Measurements from ENCODE around the gene PTBP3. TPM values are rescaled to one million over a fixed set of nuclear protein-coding genes. Genes with fewer than 3 reads are reported as not detected.

Gene PTBP3
- total RNA-seq, 2 experiments from 2014 or later, result 147 to 231 TPM

DNA sequence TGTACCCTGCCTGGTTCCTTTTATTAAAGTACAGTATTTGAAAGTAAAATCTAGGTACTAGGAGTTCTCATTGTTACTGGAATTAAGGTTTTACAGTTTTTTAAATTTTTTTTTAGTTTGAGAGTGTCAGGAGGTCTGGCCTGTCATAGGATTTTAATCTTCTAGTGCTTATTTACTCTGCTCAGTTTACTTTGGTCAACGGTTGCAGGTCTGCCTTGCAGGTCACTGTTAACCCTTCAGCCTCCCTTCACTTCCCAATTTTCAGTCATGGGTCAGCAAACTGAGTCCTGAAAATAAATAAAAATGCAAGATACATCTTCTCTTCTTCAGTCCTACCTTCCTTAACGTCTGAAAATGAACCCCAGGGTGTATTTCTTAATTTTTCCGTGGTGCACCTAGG, 18.8 kb upstream of the PTBP3 start:
- Mint-ChIP-seq H3K4me1 (peaks cover 34% of the 10 kb centered on the region), H3K27ac (no peak overlapping the region), H3K27me3 (no peaks in the 10 kb centered on the region), H3K9me3 (peaks cover 5% of the 10 kb centered on the region), H3K4me3 (no peak overlapping the region), H3K36me3 (ENCODE audit: low read depth) (peaks cover 1% of the 10 kb centered on the region)
- ChIA-PET POLR2A (no interaction called here), CTCF (interaction anchor here (1.1 to 1.2 kb wide), 2 partner anchors 15 to 401 kb away, joined by 3 to 4 read pairs; no protein-coding TSS in a partner anchor)
- DNase-seq, result no peak

DNA sequence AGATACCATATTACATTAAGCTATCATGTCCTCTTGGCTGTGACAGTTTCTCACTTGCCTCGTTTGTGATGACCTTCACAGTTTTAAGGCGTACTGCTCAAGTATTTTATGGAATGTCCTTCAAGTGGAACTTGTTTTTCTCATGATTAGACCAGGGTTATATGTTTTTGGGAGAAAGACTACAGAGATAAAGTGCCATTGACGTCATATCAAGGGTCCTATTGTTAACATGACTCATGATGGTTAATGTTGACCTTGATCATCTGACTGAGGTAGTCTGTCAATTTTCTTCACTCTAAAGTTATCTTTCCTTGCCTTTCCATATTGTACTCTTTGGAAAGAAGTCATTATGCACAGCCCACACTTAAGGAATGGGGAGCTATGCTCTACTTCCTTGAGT, 17.8 kb upstream of the PTBP3 start:
- no peak overlapping the region for H3K27ac Mint-ChIP-seq
- H3K36me3 Mint-ChIP-seq (ENCODE audit: low read depth), result peaks cover 1% of the 10 kb centered on the region
- ChIA-PET POLR2A (no interaction called here), CTCF (interaction anchor here (0.7 to 1.2 kb wide), 4 partner anchors 14 to 428 kb away, joined by 3 to 4 read pairs (median 3); no protein-coding TSS in a partner anchor)
- H3K9me3 Mint-ChIP-seq, result peaks cover 5% of the 10 kb centered on the region
- no peak overlapping the region for H3K4me3 Mint-ChIP-seq
- no peak for DNase-seq
- peaks cover 34% of the 10 kb centered on the region for H3K4me1 Mint-ChIP-seq
- H3K27me3 Mint-ChIP-seq, result no peaks in the 10 kb centered on the region

DNA sequence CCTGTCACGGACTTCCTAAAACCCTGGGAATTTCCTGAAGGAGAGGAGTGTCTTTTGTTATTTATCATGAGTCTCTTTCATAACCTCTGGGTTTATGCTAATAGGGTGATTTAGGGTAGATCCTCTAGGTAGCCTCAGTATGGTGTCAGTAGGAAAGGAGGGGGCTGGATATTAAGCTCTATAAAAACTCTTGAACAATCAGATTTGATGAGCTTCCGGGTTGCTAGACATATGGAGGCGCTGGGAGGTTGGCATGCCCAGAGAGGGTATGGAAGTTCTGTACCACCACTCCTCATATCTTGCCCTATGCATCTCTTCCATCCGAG, 15.6 kb upstream of the PTBP3 start:
- Mint-ChIP-seq H3K9me3 (peaks cover 5% of the 10 kb centered on the region), H3K4me1 (peaks cover 14% of the 10 kb centered on the region), H3K27ac (no peak overlapping the region), H3K27me3 (no peaks in the 10 kb centered on the region), H3K4me3 (no peak overlapping the region), H3K36me3 (ENCODE audit: low read depth) (peaks cover 1% of the 10 kb centered on the region)
- POLR2A ChIA-PET, result no interaction called here
- DNase-seq, result no peak
- CTCF ChIA-PET, result no interaction called here

DNA sequence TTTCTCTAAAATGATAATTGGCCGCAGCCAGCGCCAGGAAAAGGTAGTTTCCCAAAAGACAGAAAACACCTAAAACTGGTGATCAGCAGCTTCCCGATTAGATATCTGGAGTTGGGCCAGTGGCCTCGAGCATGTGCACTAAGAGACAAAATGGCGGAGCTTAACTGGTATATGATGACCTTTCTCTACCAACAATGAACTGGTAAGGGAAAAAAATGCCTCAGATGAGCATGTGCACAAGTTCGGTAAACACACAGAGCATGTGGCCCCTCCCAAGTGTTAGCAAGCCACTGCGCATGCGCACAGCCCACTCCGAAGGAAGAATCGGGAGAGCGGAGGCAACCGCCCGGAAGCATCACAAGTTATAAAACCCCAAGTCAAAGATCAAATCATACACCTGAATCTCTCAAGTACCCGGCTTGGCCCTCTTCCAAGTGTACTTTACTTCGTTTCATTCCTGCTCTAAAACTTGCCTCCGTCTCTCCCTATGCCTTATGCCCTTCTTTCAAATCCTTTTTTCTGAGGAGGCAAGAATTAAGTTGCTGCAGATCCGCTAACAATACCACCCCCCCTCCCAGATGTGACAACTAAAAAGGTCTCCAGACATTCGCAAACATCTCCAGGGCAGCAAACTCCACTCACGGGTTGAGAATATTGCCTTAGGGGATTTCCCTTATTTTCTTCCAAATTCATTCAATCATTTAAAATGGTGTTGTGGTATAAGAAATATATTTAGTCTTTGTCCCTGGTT, 15.0 kb upstream of the PTBP3 start:
- peak; percentile 74 for DNase-seq
- POLR2A ChIA-PET, result no interaction called here
- Mint-ChIP-seq H3K27me3 (no peaks in the 10 kb centered on the region), H3K4me3 (peak overlapping the region; percentile 50), H3K36me3 (ENCODE audit: low read depth) (peaks cover 1% of the 10 kb centered on the region), H3K27ac (peak overlapping the region; percentile 81), H3K4me1 (peaks cover 13% of the 10 kb centered on the region), H3K9me3 (peaks cover 5% of the 10 kb centered on the region)
- CTCF ChIA-PET, result interaction anchor here (0.5 to 0.9 kb wide), 2 partner anchors 19 to 26 kb away, joined by 3 to 5 read pairs; no protein-coding TSS in a partner anchor

DNA sequence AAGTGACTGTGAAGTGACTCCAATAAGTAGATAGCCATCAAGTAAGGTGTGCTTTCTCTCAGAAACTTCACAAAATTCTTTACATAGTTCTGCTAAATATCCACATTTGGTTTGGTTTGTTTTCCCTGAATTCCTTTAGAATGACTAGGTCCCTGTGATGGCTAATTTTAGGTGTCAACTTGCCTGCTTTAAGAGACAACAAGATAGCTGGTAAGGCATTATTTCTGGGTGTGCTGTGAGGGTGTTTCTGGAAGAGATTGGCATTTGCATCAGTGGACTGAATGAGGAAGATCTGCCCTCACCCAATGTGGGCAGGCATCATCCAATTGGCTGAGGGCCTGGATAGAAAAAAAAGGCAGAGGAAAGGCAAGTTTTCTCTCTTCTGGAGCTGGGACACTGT, 8.3 kb upstream of the PTBP3 start:
- Mint-ChIP-seq H3K9me3 (no peaks in the 10 kb centered on the region), H3K27me3 (no peaks in the 10 kb centered on the region), H3K36me3 (ENCODE audit: low read depth) (no peaks in the 10 kb centered on the region), H3K27ac (no peak overlapping the region), H3K4me1 (no peaks in the 10 kb centered on the region), H3K4me3 (no peak overlapping the region)
- DNase-seq, result no peak
- CTCF ChIA-PET, result no interaction called here
- POLR2A ChIA-PET, result no interaction called here

DNA sequence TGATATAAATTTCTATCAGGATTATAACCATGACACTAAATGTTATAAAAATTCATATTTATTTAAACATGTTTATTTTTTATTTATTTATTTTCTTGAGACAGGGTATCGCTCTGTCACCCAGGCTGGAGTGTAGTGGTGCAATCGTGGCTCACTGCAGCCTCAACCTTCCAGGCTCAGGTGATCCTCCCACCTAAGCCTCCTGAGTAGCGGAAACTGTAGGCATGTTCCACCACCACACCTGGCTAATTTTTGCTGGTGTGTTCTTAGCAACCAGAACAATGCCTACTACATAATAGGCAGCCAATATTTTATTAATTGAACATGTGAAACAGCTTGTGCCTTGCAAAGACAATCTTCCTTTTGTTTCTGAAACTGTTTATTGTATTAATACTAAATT, 6.5 kb upstream of the PTBP3 start:
- POLR2A ChIA-PET, result no interaction called here

DNA sequence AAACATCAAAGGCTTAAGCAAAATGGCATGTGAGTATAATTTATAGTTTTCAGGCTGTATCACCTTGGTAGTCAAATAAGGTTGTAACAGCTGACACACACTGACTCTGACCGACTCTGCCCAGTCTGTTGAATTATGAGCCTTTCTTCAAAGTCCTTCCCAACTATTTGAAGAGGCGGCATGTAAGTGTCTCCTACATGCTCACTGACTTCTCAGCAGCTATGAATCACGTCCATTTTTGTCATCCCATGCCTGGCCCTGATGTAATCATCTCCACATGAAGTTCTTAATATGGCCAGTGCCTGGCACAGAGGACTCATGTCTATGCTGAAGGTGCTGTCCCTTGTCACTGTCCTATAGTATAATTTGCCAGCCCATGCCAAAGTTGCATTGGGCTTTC, 5.1 kb upstream of the PTBP3 start:
- H3K4me3 Mint-ChIP-seq, result no peak overlapping the region
- no peaks in the 10 kb centered on the region for H3K27me3 Mint-ChIP-seq
- no peaks in the 10 kb centered on the region for H3K9me3 Mint-ChIP-seq
- H3K36me3 Mint-ChIP-seq (ENCODE audit: low read depth), result no peaks in the 10 kb centered on the region
- H3K4me1 Mint-ChIP-seq, result peaks cover 6% of the 10 kb centered on the region
- no peak for DNase-seq
- no peak overlapping the region for H3K27ac Mint-ChIP-seq
- CTCF ChIA-PET, result interaction anchor here (1.0 kb wide), 1 partner anchor 252 kb away, joined by 3 read pairs; no protein-coding TSS in a partner anchor
- POLR2A ChIA-PET, result no interaction called here

More for the DNA sequence above, 6.5 kb upstream of the PTBP3 start:
- Mint-ChIP-seq H3K36me3 (ENCODE audit: low read depth) (no peaks in the 10 kb centered on the region), H3K27ac (no peak overlapping the region), H3K4me3 (no peak overlapping the region), H3K9me3 (no peaks in the 10 kb centered on the region), H3K27me3 (no peaks in the 10 kb centered on the region), H3K4me1 (peaks cover 2% of the 10 kb centered on the region)
- DNase-seq, result no peak
- CTCF ChIA-PET, result interaction anchor here (0.6 kb wide), 1 partner anchor 451 kb away, joined by 3 read pairs; no protein-coding TSS in a partner anchor

DNA sequence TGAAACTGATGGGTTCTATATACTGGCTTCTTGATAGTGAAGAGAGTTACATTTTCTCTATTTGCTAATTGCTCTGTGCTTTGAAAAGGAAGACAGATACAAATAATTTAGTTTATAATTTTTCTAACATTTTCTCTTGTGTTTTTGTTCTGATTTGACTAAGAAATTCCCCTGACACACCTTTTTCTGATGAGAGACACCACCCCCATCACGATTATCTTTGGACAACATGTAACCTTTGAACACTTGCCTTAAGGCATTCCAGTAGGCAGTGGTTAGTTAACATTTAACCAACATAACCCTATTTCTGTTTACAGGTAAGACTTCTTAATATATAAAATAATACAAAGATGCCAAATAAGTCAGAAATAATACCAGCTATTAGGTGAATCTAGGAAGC, 4.1 kb upstream of the PTBP3 start:
- no peak for DNase-seq
- Mint-ChIP-seq H3K27me3 (no peaks in the 10 kb centered on the region), H3K36me3 (ENCODE audit: low read depth) (no peaks in the 10 kb centered on the region), H3K27ac (no peak overlapping the region), H3K4me1 (peaks cover 6% of the 10 kb centered on the region), H3K4me3 (no peak overlapping the region), H3K9me3 (no peaks in the 10 kb centered on the region)
- ChIA-PET POLR2A (interaction anchor here (0.6 kb wide), 1 partner anchor 9 kb away, joined by 4 read pairs; no protein-coding TSS in a partner anchor), CTCF (interaction anchor here (1.0 to 1.2 kb wide), 3 partner anchors 29 to 251 kb away, joined by 3 read pairs; partner anchors contain the start of gene HSDL2)

DNA sequence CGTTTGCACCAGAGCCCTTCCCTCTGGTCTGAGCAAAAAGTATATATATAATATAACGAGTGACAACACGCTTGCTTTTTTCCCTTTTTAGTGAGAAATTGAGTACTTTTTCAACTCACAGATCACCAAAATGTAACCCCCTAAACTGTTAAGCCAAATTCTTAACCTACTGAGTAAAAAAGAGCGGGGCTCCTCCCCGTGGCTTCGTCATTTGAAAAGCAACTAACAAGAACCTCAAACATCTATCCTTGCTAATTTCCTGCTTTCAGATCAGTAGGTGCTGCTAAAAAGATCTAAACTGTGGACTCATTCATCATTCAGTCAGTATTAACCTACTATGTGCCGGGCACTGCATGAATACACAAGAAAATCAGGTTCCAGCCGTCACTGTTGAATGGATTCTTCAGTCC, 1.0 kb upstream of the PTBP3 start:
- Mint-ChIP-seq H3K36me3 (ENCODE audit: low read depth) (peaks cover 3% of the 10 kb centered on the region), H3K27ac (peak overlapping the region; percentile 90), H3K9me3 (no peaks in the 10 kb centered on the region), H3K4me1 (peaks cover 30% of the 10 kb centered on the region), H3K4me3 (peak overlapping the region; percentile 95), H3K27me3 (no peaks in the 10 kb centered on the region)
- ChIA-PET POLR2A (no interaction called here), CTCF (no interaction called here)
- peak; percentile 53 for DNase-seq

DNA sequence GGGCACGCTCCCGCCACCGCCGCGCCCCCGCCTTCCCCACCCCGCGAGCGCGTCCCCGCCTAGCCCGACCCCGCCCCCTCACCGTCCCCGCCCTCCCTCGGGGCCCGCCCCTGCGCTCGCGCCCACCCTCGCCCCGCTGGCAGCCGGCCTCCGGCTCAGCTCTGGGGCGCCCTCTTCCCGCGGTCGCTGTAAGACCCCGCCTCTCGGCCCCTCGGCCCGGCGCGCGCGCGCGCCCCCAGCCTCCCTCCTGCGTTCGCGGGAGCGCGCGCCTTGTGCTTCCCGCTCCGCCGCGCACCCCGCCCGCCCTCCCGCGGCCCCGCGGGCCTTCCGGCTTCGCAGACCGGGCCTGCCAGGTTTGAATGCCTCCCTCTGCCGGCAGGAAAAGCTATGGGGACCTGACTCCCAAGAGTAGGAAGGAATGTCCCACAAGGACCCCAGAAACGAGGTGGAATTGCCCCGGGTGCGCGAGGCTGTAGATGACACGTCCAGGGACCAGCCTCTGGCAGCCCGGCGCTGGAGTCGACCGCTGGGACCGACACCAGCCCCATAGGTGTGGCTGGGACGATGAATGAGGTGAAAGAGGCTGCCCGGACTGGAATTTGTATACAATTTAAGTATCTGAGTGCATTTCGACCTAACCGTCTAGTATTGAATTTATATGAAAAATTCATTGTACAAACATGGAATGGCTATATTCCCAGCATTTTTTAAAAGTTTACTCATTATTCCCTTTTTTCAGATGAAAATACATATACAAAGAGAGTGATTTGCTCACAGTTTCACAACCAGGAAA, 416 bp upstream of the PTBP3 start:
- H3K36me3 Mint-ChIP-seq (ENCODE audit: low read depth), result peaks cover 4% of the 10 kb centered on the region
- ChIA-PET CTCF (interaction anchor here (0.6 to 1.5 kb wide), 6 partner anchors 11 to 234 kb away, joined by 3 to 7 read pairs (median 3); no protein-coding TSS in a partner anchor), POLR2A (interaction anchor here (1.1 kb wide), 1 partner anchor 46 kb away, joined by 3 read pairs; no protein-coding TSS in a partner anchor)
- H3K4me3 Mint-ChIP-seq, result peak overlapping the region; percentile 95
- no peaks in the 10 kb centered on the region for H3K9me3 Mint-ChIP-seq
- no peaks in the 10 kb centered on the region for H3K27me3 Mint-ChIP-seq
- peak overlapping the region; percentile 90 for H3K27ac Mint-ChIP-seq
- H3K4me1 Mint-ChIP-seq, result peaks cover 32% of the 10 kb centered on the region
- DNase-seq, result peak; percentile 92

DNA sequence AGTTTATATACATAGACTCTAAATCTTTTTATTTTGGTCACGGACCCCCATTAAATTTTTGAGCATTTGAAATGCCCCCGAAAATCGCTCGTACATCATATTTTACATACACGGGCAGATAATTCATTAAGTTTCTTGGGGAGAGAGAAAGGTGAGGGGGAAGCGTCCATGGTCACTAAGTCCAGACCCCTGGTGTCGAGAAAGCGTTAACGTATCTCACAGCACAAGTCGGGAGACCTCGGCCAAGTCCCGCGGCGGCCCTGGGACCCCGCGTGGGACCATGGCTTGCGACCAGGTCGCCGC, 794 bp downstream of the PTBP3 start:
- Mint-ChIP-seq H3K27me3 (no peaks in the 10 kb centered on the region), H3K27ac (peak overlapping the region; percentile 98), H3K4me1 (peaks cover 45% of the 10 kb centered on the region), H3K9me3 (no peaks in the 10 kb centered on the region), H3K36me3 (ENCODE audit: low read depth) (peaks cover 16% of the 10 kb centered on the region), H3K4me3 (peak overlapping the region; percentile 95)
- ChIA-PET CTCF (interaction anchor here (0.9 to 1.5 kb wide), 4 partner anchors 13 to 220 kb away, joined by 3 to 7 read pairs (median 4); no protein-coding TSS in a partner anchor), POLR2A (no interaction called here)
- DNase-seq, result no peak

DNA sequence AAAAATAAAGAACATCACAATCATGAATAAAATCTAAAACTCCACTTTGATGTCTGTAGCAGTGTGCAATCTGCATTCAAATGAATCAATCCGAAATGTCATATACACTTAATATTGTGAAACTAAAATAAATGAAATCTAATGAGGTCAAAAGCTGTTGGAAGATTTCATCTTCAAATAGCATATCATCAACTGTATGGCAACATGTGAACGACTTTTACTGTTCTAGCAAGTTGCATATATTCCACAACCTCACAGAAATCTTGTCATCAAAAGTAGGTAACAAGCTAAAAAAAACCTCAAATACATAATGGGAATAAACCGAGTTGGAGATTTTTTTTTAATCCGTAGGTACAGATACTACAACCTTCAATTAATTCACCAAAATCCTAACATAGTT, 1.2 kb downstream of the PTBP3 start:
- H3K9me3 Mint-ChIP-seq, result no peaks in the 10 kb centered on the region
- no peak for DNase-seq
- H3K27ac Mint-ChIP-seq, result peak overlapping the region; percentile 98
- H3K36me3 Mint-ChIP-seq (ENCODE audit: low read depth), result peaks cover 17% of the 10 kb centered on the region
- POLR2A ChIA-PET, result no interaction called here
- CTCF ChIA-PET, result interaction anchor here (0.5 to 1.3 kb wide), 3 partner anchors 70 to 219 kb away, joined by 3 to 5 read pairs (median 3); no protein-coding TSS in a partner anchor
- H3K27me3 Mint-ChIP-seq, result no peaks in the 10 kb centered on the region
- peak overlapping the region; percentile 95 for H3K4me3 Mint-ChIP-seq
- H3K4me1 Mint-ChIP-seq, result peaks cover 46% of the 10 kb centered on the region

DNA sequence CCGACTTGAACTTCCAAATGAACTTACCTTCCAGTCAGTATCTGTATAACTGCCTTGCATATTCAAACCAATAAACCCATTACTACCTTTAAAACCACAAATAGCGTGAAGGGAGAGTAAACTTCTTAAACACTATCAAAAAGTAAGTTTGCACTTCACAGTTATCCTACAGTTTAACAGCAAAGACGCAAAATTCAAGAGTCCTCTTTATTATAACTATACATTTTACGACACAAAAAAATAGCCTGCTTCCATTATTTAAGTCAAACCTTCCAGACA, 1.8 kb downstream of the PTBP3 start:
- ChIA-PET POLR2A (no interaction called here), CTCF (interaction anchor here (0.5 to 1.3 kb wide), 2 partner anchors 71 to 219 kb away, joined by 3 to 5 read pairs; no protein-coding TSS in a partner anchor)
- DNase-seq, result no peak
- Mint-ChIP-seq H3K27me3 (no peaks in the 10 kb centered on the region), H3K9me3 (no peaks in the 10 kb centered on the region), H3K4me3 (peak overlapping the region; percentile 95), H3K36me3 (ENCODE audit: low read depth) (peaks cover 18% of the 10 kb centered on the region), H3K4me1 (peaks cover 46% of the 10 kb centered on the region), H3K27ac (peak overlapping the region; percentile 98)
